ENCODE data around the gene GTPBP1. TPM values are rescaled to one million over a fixed set of nuclear protein-coding genes. Genes with fewer than 3 reads are reported as not detected.

GTPBP1 gene
- total RNA-seq, 2 donors from 2014 or later: 29.8 to 34.3 TPM

DNA sequence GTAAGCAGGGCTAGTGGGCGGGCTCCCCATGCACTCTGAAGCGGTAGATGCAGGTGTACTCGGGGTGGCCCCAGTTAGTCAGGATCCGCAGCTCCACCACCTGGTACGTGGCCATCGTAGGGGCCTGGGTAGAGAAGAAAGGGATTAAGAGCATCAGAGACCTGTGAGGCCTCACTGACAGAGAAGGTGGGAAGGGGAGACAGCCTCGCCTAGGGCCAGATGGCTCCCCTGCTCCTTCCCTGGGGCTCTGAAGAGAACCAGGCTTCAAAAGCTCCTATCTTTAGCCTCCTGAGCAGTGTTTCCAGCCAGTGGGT is 30.5 kb downstream of the GTPBP1 start:
- intact Hi-C loops (cut with DNase I): no loop called here

GRCh38 chr22:38737302-38738060 is 31.7 kb downstream of the GTPBP1 start:
- intact Hi-C loops (cut with DNase I): no loop called here
- DNase-seq (ENCODE audit: low spot score): no peak

More for the DNA sequence above, 30.5 kb downstream of the GTPBP1 start:
- DNase-seq (ENCODE audit: low spot score): no peak

GRCh38 chr22:38738475-38739070 is 32.8 kb downstream of the GTPBP1 start:
- no peak for DNase-seq (ENCODE audit: low spot score)
- intact Hi-C loops (cut with DNase I): no loop called here

GRCh38 chr22:38739300-38740055 is 33.7 kb downstream of the GTPBP1 start:
- intact Hi-C loops (cut with DNase I): no loop called here

GRCh38 chr22:38740116-38740723 is 34.5 kb downstream of the GTPBP1 start:
- intact Hi-C loops (cut with DNase I): no loop called here
- DNase-seq (ENCODE audit: low spot score): no peak

More at GRCh38 chr22:38739300-38740055, 33.7 kb downstream of the GTPBP1 start:
- no peak for DNase-seq (ENCODE audit: low spot score)

DNA sequence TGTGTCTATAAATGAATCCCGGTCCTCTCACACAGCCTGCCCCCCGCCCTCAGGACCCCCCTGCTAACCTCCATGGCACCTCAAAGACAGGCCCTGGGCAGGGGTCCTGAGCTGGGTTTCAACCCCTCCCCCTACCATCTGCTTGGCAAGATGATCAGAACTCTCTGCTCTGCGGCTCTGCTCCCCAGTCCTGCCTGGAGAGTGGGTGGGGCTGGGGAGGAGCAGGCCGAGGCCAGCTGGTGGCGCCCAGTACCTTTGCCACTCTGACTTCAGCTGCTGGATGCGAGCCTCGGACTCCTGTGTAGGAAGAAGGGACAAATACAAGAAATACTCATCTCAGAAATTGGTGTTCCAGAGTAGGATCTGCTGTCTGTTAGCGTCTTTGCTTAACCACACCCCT is 35.0 kb downstream of the GTPBP1 start:
- DNase-seq (ENCODE audit: low spot score): no peak
- intact Hi-C loops (cut with DNase I): no loop called here

DNA sequence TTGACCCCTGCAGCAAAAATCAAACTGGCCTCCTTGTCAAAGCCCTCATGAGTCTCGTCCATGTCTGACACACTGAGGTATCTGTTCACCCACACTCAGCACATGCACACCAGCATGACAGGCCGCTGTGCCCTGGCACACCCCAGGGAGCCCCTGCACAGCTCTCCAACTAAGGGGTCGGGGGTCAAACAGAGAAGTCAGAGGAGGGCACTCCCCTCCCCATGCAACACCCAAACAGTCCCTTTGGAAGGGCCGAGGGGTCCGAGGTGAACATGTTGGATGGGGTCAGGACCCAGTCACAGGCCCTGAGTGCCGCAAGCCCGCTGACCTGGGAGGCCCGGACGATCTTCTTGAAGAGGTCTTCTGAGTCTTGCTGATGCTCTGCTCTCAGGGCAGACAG is 35.4 kb downstream of the GTPBP1 start:
- intact Hi-C loops (cut with DNase I): no loop called here

DNA sequence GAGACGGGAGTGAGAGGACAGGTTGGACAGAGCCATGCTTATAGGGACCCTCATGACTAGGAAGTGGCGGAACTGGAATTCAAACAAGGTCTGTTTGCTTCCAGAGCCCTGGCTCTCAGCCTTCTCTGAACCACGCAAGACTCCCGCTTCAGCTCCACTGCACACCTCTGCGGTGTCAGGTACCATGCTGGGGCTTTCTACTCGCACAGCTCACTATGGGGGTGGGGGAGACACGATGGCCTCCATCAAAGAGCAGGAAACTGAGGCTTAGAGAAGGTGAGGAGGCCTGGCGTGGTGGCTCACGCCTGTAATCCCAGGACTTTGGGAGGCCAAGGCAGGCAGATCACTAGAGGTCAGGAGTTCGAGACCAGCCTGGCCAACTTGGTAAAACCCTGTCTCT is 35.8 kb downstream of the GTPBP1 start:
- no peak for DNase-seq (ENCODE audit: low spot score)
- intact Hi-C loops (cut with DNase I): no loop called here

More for the DNA sequence above, 35.4 kb downstream of the GTPBP1 start:
- no peak for DNase-seq (ENCODE audit: low spot score)

GRCh38 chr22:38742176-38742942 is 36.6 kb downstream of the GTPBP1 start:
- no peak for DNase-seq (ENCODE audit: low spot score)
- intact Hi-C loops (cut with DNase I): no loop called here

DNA sequence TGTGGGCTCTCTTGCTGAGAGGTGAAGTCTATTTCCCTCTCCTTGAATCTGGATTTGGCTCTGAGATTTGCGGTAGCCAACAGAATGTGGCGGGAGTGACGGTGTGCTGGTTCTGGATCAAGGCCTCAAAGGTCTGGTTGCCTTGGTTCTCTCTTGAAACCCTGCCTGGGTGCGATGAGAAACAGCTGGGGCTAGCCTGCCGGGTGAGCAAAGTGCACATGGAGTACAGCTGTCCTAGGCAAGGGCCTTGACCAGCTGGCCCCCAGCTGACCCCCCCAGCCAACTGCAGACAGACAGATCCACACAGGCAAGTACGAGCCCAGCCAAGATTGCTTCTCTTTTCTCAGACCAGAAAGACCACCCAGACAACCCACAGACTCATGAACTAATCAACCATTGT is 39.2 kb downstream of the GTPBP1 start:
- intact Hi-C loops (cut with DNase I): no loop called here
- DNase-seq (ENCODE audit: low spot score): no peak

- DNase-seq (ENCODE audit: low spot score): no peak
- intact Hi-C loops (cut with DNase I): no loop called here
Observed at GRCh38 chr22:38745676-38746460, 40.1 kb downstream of the GTPBP1 start.

GRCh38 chr22:38748487-38749136 is 42.9 kb downstream of the GTPBP1 start:
- DNase-seq (ENCODE audit: low spot score): no peak

GRCh38 chr22:38750104-38750503 is 44.4 kb downstream of the GTPBP1 start:
- DNase-seq (ENCODE audit: low spot score): no peak
- intact Hi-C loops (cut with DNase I): no loop called here

More at GRCh38 chr22:38748487-38749136, 42.9 kb downstream of the GTPBP1 start:
- intact Hi-C loops (cut with DNase I): loop anchor here in 1 of 2 donors (1.0 kb wide), 1 partner anchor 31 kb away; no protein-coding TSS in a partner anchor

- intact Hi-C loops (cut with DNase I): no loop called here
Observed at GRCh38 chr22:38750638-38751037, 44.9 kb downstream of the GTPBP1 start.

GRCh38 chr22:38751066-38751421 is 45.3 kb downstream of the GTPBP1 start:
- intact Hi-C loops (cut with DNase I): no loop called here
- no peak for DNase-seq (ENCODE audit: low spot score)

More at GRCh38 chr22:38750638-38751037, 44.9 kb downstream of the GTPBP1 start:
- DNase-seq (ENCODE audit: low spot score): no peak

- intact Hi-C loops (cut with DNase I): no loop called here
- DNase-seq (ENCODE audit: low spot score): peak; percentile 88
Observed at GRCh38 chr22:38751422-38752346, 45.9 kb downstream of the GTPBP1 start.
